Osteoblast (primary cell): ENCODE data around the gene ENOX1. TPM values are rescaled to one million over a fixed set of nuclear protein-coding genes. Genes with fewer than 3 reads are reported as not detected.

Experiments used
- DNase-seq: peaks from one replicate; pipeline ENCODE4 v3.0.0; 2011; ENCODE audit warnings: low spot score, mixed read lengths; ENCODE audit not compliant: insufficient read length; ENCODE audit errors: missing footprints
- H2AFZ ChIP-seq: 2 replicates; pipeline ENCODE4 v1.6.0; 2011; ENCODE audit warnings: mild to moderate bottlenecking, low read length
- H3K27ac ChIP-seq: 2 replicates; pipeline ENCODE4 v1.5.1; 2011; ENCODE audit warnings: mild to moderate bottlenecking, low read depth, low read length, moderate library complexity
- H3K27me3 ChIP-seq: 2 replicates; pipeline ENCODE4 v1.6.0; 2012; ENCODE audit warnings: mild to moderate bottlenecking, control low read depth, inconsistent platforms, low read length, moderate library complexity; ENCODE audit not compliant: insufficient read depth
- H3K36me3 ChIP-seq: 2 replicates; pipeline ENCODE4 v1.5.1; 2011; ENCODE audit warnings: mild to moderate bottlenecking, low read length, control low read depth, moderate library complexity; ENCODE audit not compliant: insufficient read depth
- H3K4me1 ChIP-seq: 2 replicates; pipeline ENCODE4 v1.5.1; 2011; ENCODE audit warnings: mild to moderate bottlenecking, low read length, control low read depth, moderate library complexity; ENCODE audit not compliant: insufficient read depth
- H3K4me2 ChIP-seq: 2 replicates; pipeline ENCODE4 v1.6.0; 2011; ENCODE audit warnings: mild to moderate bottlenecking, low read length; ENCODE audit not compliant: insufficient read depth
- H3K4me3 ChIP-seq: fragments of 200-600 bp; sonication (generic); 3 replicates; pipeline ENCODE4 v1.5.1; 2012; ENCODE audit warnings: mild to moderate bottlenecking, low read length, inconsistent platforms; ENCODE audit not compliant: insufficient read depth
- H3K79me2 ChIP-seq: 2 replicates; pipeline ENCODE4 v1.6.0; 2012; ENCODE audit warnings: mild to moderate bottlenecking, low read length, control low read depth, inconsistent platforms; ENCODE audit not compliant: insufficient read depth
- H3K9me3 ChIP-seq: 2 replicates; pipeline ENCODE4 v1.5.1; 2011; ENCODE audit warnings: low read depth, low read length, control low read depth
- H4K20me1 ChIP-seq: 2 replicates; pipeline ENCODE4 v1.6.0; 2012; ENCODE audit warnings: mild to moderate bottlenecking, low read length, control low read depth; ENCODE audit not compliant: insufficient read depth
- CTCF ChIP-seq: IDR thresholded peaks from 2 replicates; pipeline ENCODE4 v1.5.1; 2011; ENCODE audit warnings: mild to moderate bottlenecking, low read depth, low read length, moderate library complexity; ENCODE audit errors: extremely low read depth
- total RNA-seq: library from RNA; depleted of rRNA; stranded (reverse); fragments of >200 nt; gene quantifications from 2 replicates; pipeline ENCODE4 v1.2.3, GENCODE V29; 2012

The ENOX1 gene
- total RNA-seq, 1 donor: 5.4 TPM

GRCh38 chr13:43329702-43330101, 457.1 kb downstream of the ENOX1 start:
- no peak overlapping the region for H3K4me2 ChIP-seq

GRCh38 chr13:43328907-43329306, 457.9 kb downstream of the ENOX1 start:
- Histone ChIP-seq H3K4me3 (no peak overlapping the region), H3K4me2 (no peak overlapping the region), H4K20me1 (no peaks in the 10 kb centered on the region), H3K27ac (no peak overlapping the region), H3K79me2 (no peaks in the 10 kb centered on the region), H3K27me3 (no peaks in the 10 kb centered on the region), H3K4me1 (peaks cover 7% of the 10 kb centered on the region), H2AFZ (no peak overlapping the region), H3K36me3 (no peaks in the 10 kb centered on the region), H3K9me3 (no peaks in the 10 kb centered on the region)
- no peak for DNase-seq
- no peak for TF ChIP-seq CTCF

More at GRCh38 chr13:43329702-43330101, 457.1 kb downstream of the ENOX1 start:
- no peaks in the 10 kb centered on the region for H3K36me3 ChIP-seq
- no peaks in the 10 kb centered on the region for H3K27me3 ChIP-seq
- H3K9me3 ChIP-seq: no peaks in the 10 kb centered on the region
- no peak for TF ChIP-seq CTCF
- no peak for DNase-seq
- H3K79me2 ChIP-seq: no peaks in the 10 kb centered on the region
- peaks cover 4% of the 10 kb centered on the region for H3K4me1 ChIP-seq
- H3K27ac ChIP-seq: no peak overlapping the region
- no peaks in the 10 kb centered on the region for H4K20me1 ChIP-seq
- H2AFZ ChIP-seq: no peak overlapping the region
- no peak overlapping the region for H3K4me3 ChIP-seq

GRCh38 chr13:43326100-43326499, 460.7 kb downstream of the ENOX1 start:
- H3K9me3 ChIP-seq: no peaks in the 10 kb centered on the region
- DNase-seq: no peak
- no peak for TF ChIP-seq CTCF
- H3K27me3 ChIP-seq: no peaks in the 10 kb centered on the region
- H3K27ac ChIP-seq: no peak overlapping the region
- H3K4me2 ChIP-seq: no peak overlapping the region
- H3K4me1 ChIP-seq: peaks cover 3% of the 10 kb centered on the region
- H4K20me1 ChIP-seq: no peaks in the 10 kb centered on the region
- H2AFZ ChIP-seq: no peak overlapping the region
- no peak overlapping the region for H3K4me3 ChIP-seq
- H3K79me2 ChIP-seq: no peaks in the 10 kb centered on the region
- H3K36me3 ChIP-seq: no peaks in the 10 kb centered on the region

GRCh38 chr13:43325636-43326035, 461.1 kb downstream of the ENOX1 start:
- TF ChIP-seq CTCF: no peak
- H3K27ac ChIP-seq: no peak overlapping the region

More at GRCh38 chr13:43325636-43326035, 461.1 kb downstream of the ENOX1 start:
- no peaks in the 10 kb centered on the region for H3K79me2 ChIP-seq
- H3K27me3 ChIP-seq: no peaks in the 10 kb centered on the region
- H3K4me1 ChIP-seq: peaks cover 3% of the 10 kb centered on the region
- no peak for DNase-seq
- no peak overlapping the region for H3K4me3 ChIP-seq
- H3K4me2 ChIP-seq: no peak overlapping the region
- H2AFZ ChIP-seq: no peak overlapping the region
- H3K36me3 ChIP-seq: no peaks in the 10 kb centered on the region
- H4K20me1 ChIP-seq: no peaks in the 10 kb centered on the region
- H3K9me3 ChIP-seq: no peaks in the 10 kb centered on the region
